K562 (cell line): ENCODE data around the gene NR1H3. TPM values are rescaled to one million over a fixed set of nuclear protein-coding genes. Genes with fewer than 3 reads are reported as not detected.
A peak's percentile ranks its signal among the peaks of the same experiment; 100 is the strongest.

Experiments used
- ATAC-seq: fragments of 200-7000 bp; cut with Tn5 transposase; 3 replicates; pipeline ENCODE4 v1.9.1; 2020; ENCODE audit warnings: moderate library complexity
- BruUV-seq: library from RNA; stranded (reverse); fragments of 400-500 nt; replicated peaks from 2 replicates; lab custom pipeline; 2021; lab: Mats Ljungman, UMichigan
- CTCF ChIA-PET: fragments of 300-600 bp; formaldehyde crosslinking; extraction: SDS; loops from one replicate; lab custom pipeline; 2021; ENCODE audit warnings: low intra/inter-chr PET ratio; lab: Yijun Ruan, JAX
- POLR2A ChIA-PET: fragments of 300-600, 350-650 bp; sonication (Branson Sonifier 250); formaldehyde crosslinking; extraction: SDS; loops from one replicate; lab custom pipeline; 2021; ENCODE audit warnings: antibody characterized with exemption, inconsistent platforms; lab: Yijun Ruan, JAX
- DNase-seq, 4 experiments: peaks; one replicate each; pipeline versions ENCODE4 v3.0.0 to v3.0.0-alpha.2; 2011 to 2018; ENCODE audit warnings: low spot score in 3 of 4, mixed read lengths in 3 of 4; ENCODE audit errors: extremely low read depth in 1 of 4
- FAIRE-seq: peaks from 2 replicates; lab custom pipeline; 2011; peaks lifted over from hg19 to GRCh38; lab: Jason Lieb, UNC
- H2AFZ ChIP-seq: 2 replicates; pipeline ENCODE4 v1.6.0; 2011; ENCODE audit warnings: low read depth, low read length, control low read depth, inconsistent platforms
- H3K27ac ChIP-seq: fragments of 200-600 bp; 3 replicates; pipeline ENCODE4 v1.8.0; 2011; ENCODE audit warnings: low read depth, mild to moderate bottlenecking, control low read depth, inconsistent platforms, low read length, moderate library complexity, mixed read lengths; ENCODE audit errors: extremely low read depth
- H3K27me3 ChIP-seq, 2 experiments: fragments of 300-600 bp in 1 of 2; 2 replicates in 1 of 2; 3 replicates in 1 of 2; pipeline versions ENCODE4 v1.6.0 to v1.8.0; 2011; ENCODE audit warnings: inconsistent platforms in 2 of 2, low read length in 2 of 2, mild to moderate bottlenecking in 1 of 2, mixed read lengths in 1 of 2, moderate library complexity in 1 of 2; ENCODE audit not compliant: control insufficient read depth in 2 of 2, insufficient read depth in 2 of 2
- H3K36me3 ChIP-seq: fragments of 300-600 bp; 3 replicates; pipeline ENCODE4 v1.8.0; 2011; ENCODE audit warnings: mild to moderate bottlenecking, low read length, inconsistent platforms; ENCODE audit not compliant: control insufficient read depth, insufficient read depth
- H3K4me1 ChIP-seq, 2 experiments: fragments of 200-600 bp in 1 of 2; replicated peaks in 1 of 2; 2 replicates in 1 of 2; 3 replicates in 1 of 2; pipeline versions ENCODE4 v1.5.1 to v1.8.0; 2011; ENCODE audit warnings: inconsistent platforms in 2 of 2, low read length in 2 of 2, mild to moderate bottlenecking in 1 of 2, mixed read lengths in 1 of 2, moderate library complexity in 1 of 2; ENCODE audit not compliant: control insufficient read depth in 2 of 2, insufficient read depth in 2 of 2
- H3K4me2 ChIP-seq: 2 replicates; pipeline ENCODE4 v1.6.1; 2011; ENCODE audit warnings: low read length, control low read depth, inconsistent platforms, mixed read lengths; ENCODE audit not compliant: insufficient read depth
- H3K4me3 ChIP-seq: fragments of 200-600 bp; sonication (generic), shearing (Covaris generic); 2 replicates; pipeline ENCODE4 v1.5.1; 2016; ENCODE audit warnings: control low read depth, inconsistent platforms
- H3K79me2 ChIP-seq: fragments of 200-600 bp; 3 replicates; pipeline ENCODE4 v1.8.0; 2011; ENCODE audit warnings: low read length, inconsistent platforms; ENCODE audit not compliant: control insufficient read depth, insufficient read depth
- H3K9ac ChIP-seq, 2 experiments: 2 replicates each; pipeline versions ENCODE4 v1.6.0 to v1.6.1; 2011; ENCODE audit warnings: low read depth in 2 of 2, low read length in 2 of 2, control low read depth in 1 of 2, inconsistent platforms in 1 of 2, mild to moderate bottlenecking in 1 of 2, mixed read lengths in 1 of 2; ENCODE audit not compliant: insufficient read depth in 1 of 2
- H3K9me1 ChIP-seq: one replicate; pipeline ENCODE4 v1.6.0; 2011; ENCODE audit warnings: inconsistent platforms, mild to moderate bottlenecking, low read length, moderate library complexity; ENCODE audit not compliant: control insufficient read depth, insufficient read depth
- H3K9me3 ChIP-seq: replicated peaks from 2 replicates; pipeline ENCODE4 v1.5.1; 2011; ENCODE audit warnings: low read depth, low read length, inconsistent platforms; ENCODE audit not compliant: control insufficient read depth, insufficient read depth
- H4K20me1 ChIP-seq: replicated peaks from 2 replicates; pipeline ENCODE4 v1.6.1; 2011; ENCODE audit warnings: low read length, inconsistent platforms, mixed read lengths; ENCODE audit not compliant: control insufficient read depth, insufficient read depth
- ELK3 ChIP-seq: fragments of 450-650 bp; formaldehyde crosslinking; IDR thresholded peaks from 2 replicates; pipeline ENCODE4 v1.4.0; 2020; ENCODE audit warnings: mild to moderate bottlenecking
- ETV5 ChIP-seq: sonication (generic); formaldehyde crosslinking; IDR thresholded peaks from 2 replicates; pipeline ENCODE4 v1.4.0; 2020; ENCODE audit warnings: low read depth, mild to moderate bottlenecking, missing genetic modification reagents
- HDAC8 ChIP-seq: fragments of 450-650 bp; IDR thresholded peaks from 2 replicates; pipeline ENCODE4 v1.6.1; 2016; ENCODE audit warnings: mild to moderate bottlenecking, missing genetic modification characterization, moderate library complexity, missing compliant biosample characterization
- JUNB ChIP-seq: fragments of 450-650 bp; formaldehyde crosslinking; conservative IDR thresholded peaks from 2 replicates; pipeline ENCODE4 v1.4.0; 2020; ENCODE audit warnings: mild to moderate bottlenecking
- POLR2H ChIP-seq: IDR thresholded peaks from 2 replicates; pipeline ENCODE4 v1.6.1; 2016; ENCODE audit warnings: missing genetic modification characterization, low read depth, mild to moderate bottlenecking, control low read depth, missing compliant biosample characterization, moderate library complexity
- RFX1 ChIP-seq: fragments of 450-650 bp; IDR thresholded peaks from 2 replicates; pipeline ENCODE4 v1.6.1; 2016; ENCODE audit warnings: mild to moderate bottlenecking, moderate library complexity
- TAF7 ChIP-seq: fragments of 450-650 bp; IDR thresholded peaks from 2 replicates; pipeline ENCODE4 v1.6.1; 2016; ENCODE audit warnings: missing genetic modification characterization, missing compliant biosample characterization
- TAF9B ChIP-seq: fragments of 450-650 bp; IDR thresholded peaks from 2 replicates; pipeline ENCODE4 v1.6.1; 2018; ENCODE audit warnings: mild to moderate bottlenecking; ENCODE audit not compliant: partially characterized antibody
- THAP7 ChIP-seq: fragments of 250-450 bp; sonication (Bioruptor Pico); IDR thresholded peaks from 2 replicates; pipeline ENCODE4 v1.5.0; 2021
- ZNF212 ChIP-seq: fragments of 450-650 bp; formaldehyde crosslinking; IDR thresholded peaks from 2 replicates; pipeline ENCODE4 v1.4.0; 2020; ENCODE audit warnings: mild to moderate bottlenecking
- ZNF253 ChIP-seq: fragments of 250-450 bp; sonication (Bioruptor Pico); conservative IDR thresholded peaks from 2 replicates; pipeline ENCODE4 v1.6.1; 2021; ENCODE audit warnings: mild to moderate bottlenecking
- ZZZ3 ChIP-seq: fragments of 450-650 bp; IDR thresholded peaks from 2 replicates; pipeline ENCODE4 v1.6.1; 2016; ENCODE audit warnings: antibody characterized with exemption, mild to moderate bottlenecking, moderate library complexity
- WGBS: fragments of 100-300 bp; shearing (Covaris generic); methylation state at CpG from one replicate; pipeline ENCODE4 v1.1.6; 2016; ENCODE audit warnings: low coverage, mixed read lengths; ENCODE audit not compliant: insufficient coverage; ENCODE audit errors: missing lambda C conversion rate; 5-methylcytosine and 5-hydroxymethylcytosine counted together
- in situ Hi-C: fragments of 300-500 bp; cut with MboI; formaldehyde crosslinking; loops from 4 replicates; pipeline ENCODE4 v1.15.0; 2018; ENCODE audit warnings: inconsistent platforms, mixed read lengths
- intact Hi-C: fragments of 100-400 bp; cut with micrococcal nuclease; formaldehyde crosslinking; loops from 2 replicates; pipeline ENCODE4 v1.14.2; 2022
- polyA plus RNA-seq, 8 experiments: library from polyadenylated mRNA; depleted of rRNA in 4 of 8; stranded (reverse) in 5 of 8; unstranded in 3 of 8; fragments of >200 nt; fragmentation: Nextera tagmentation in 2 of 8; fragmentation: Illumina TruSeq in 1 of 8; extraction: Ambion mirVana in 2 of 8; extraction: Trizol in 1 of 8; gene quantifications; 2 replicates each; pipeline versions ENCODE4 v1.2.1 to v1.2.3, GENCODE V29; 2011 to 2014; ENCODE audit warnings: inconsistent platforms in 1 of 8, missing spikeins in 1 of 8
- total RNA-seq, 7 experiments: library from RNA; depleted of rRNA in 6 of 7; stranded (reverse); fragments of >200 nt in 6 of 7; fragmentation: Illumina TruSeq in 2 of 7; extraction: Trizol in 2 of 7; gene quantifications; 2 replicates each; pipeline versions ENCODE4 v1.2.1 to v1.2.3, GENCODE V29; 2011 to 2021; ENCODE audit warnings: low replicate concordance in 1 of 7
- TF ChIP-seq, protein P1 (sequence below): IDR thresholded peaks from 3 replicates; pipeline ENCODE4 v1.6.1; 2011; ENCODE audit warnings: borderline replicate concordance, mild to moderate bottlenecking, moderate library complexity; ENCODE audit not compliant: insufficient read length; ENCODE audit errors: extremely low read depth
- TF ChIP-seq, protein P2 (sequence below): fragments of 450-650 bp; conservative IDR thresholded peaks from 2 replicates; pipeline ENCODE4 v1.6.1; 2016; ENCODE audit warnings: missing genetic modification characterization, low read depth, mild to moderate bottlenecking, missing compliant biosample characterization, moderate library complexity
- TF ChIP-seq, protein P3 (sequence below): fragments of 200-800 bp; sonication (Bioruptor generic); IDR thresholded peaks from 2 replicates; pipeline ENCODE4 v1.6.1; 2017; ENCODE audit warnings: missing genetic modification characterization, missing compliant biosample characterization

The NR1H3 gene
- total and polyA plus RNA-seq, 9 of the 15 experiments (the other 6 are each of a cell fraction or from before 2014, with no cell fraction given), result 8.2 to 26.0 (median 11.9) TPM

- H4K20me1 ChIP-seq, result peaks cover 26% of the 10 kb centered on the region
- POLR2A ChIA-PET, result interaction anchor here (0.5 to 2.2 kb wide), 3 partner anchors 13 to 399 kb away, joined by 3 to 9 read pairs (median 5); partner anchors contain the start of gene ACP2
- H3K9ac ChIP-seq, result peak within 1 kb of the TSS; percentile 80 to 98
- H3K9me3 ChIP-seq, result no peaks in the 10 kb centered on the region
- H3K79me2 ChIP-seq, result peaks cover 47% of the 10 kb centered on the region
- H3K27me3 ChIP-seq, result no peaks in the 10 kb centered on the region
- DNase-seq (peak; percentile 93 to 97 (median 96)), ATAC-seq (peak; percentile 89), FAIRE-seq (no peak)
- H3K9me1 ChIP-seq, result peaks cover 11% of the 10 kb centered on the region
- H3K27ac ChIP-seq, result peak within 1 kb of the TSS; percentile 91
- in situ Hi-C loops, result no loop called here
- H2AFZ ChIP-seq, result peak within 1 kb of the TSS; percentile 97
- under 1% methylated on average over 24 of the region's 57 CpGs for WGBS
- CTCF ChIA-PET, result interaction anchor here (0.8 kb wide), 1 partner anchor 13 kb away, joined by 3 read pairs; no protein-coding TSS in a partner anchor
- intact Hi-C loops, result loop anchor here (1.0 kb wide), 2 partner anchors 21 to 138 kb away; partner anchors contain the start of gene SLC39A13
- H3K4me3 ChIP-seq, result peak within 1 kb of the TSS; percentile 85
- no TSS peak for BruUV-seq
- peaks cover 51 to 56% of the 10 kb centered on the region in 2 experiments for H3K4me1 ChIP-seq
- peak within 1 kb of the TSS; percentile 96 for H3K4me2 ChIP-seq
- peaks cover 20% of the 10 kb centered on the region; the same call in 2 of the 3 replicates for H3K36me3 ChIP-seq
- TF ChIP-seq, protein P1, sequence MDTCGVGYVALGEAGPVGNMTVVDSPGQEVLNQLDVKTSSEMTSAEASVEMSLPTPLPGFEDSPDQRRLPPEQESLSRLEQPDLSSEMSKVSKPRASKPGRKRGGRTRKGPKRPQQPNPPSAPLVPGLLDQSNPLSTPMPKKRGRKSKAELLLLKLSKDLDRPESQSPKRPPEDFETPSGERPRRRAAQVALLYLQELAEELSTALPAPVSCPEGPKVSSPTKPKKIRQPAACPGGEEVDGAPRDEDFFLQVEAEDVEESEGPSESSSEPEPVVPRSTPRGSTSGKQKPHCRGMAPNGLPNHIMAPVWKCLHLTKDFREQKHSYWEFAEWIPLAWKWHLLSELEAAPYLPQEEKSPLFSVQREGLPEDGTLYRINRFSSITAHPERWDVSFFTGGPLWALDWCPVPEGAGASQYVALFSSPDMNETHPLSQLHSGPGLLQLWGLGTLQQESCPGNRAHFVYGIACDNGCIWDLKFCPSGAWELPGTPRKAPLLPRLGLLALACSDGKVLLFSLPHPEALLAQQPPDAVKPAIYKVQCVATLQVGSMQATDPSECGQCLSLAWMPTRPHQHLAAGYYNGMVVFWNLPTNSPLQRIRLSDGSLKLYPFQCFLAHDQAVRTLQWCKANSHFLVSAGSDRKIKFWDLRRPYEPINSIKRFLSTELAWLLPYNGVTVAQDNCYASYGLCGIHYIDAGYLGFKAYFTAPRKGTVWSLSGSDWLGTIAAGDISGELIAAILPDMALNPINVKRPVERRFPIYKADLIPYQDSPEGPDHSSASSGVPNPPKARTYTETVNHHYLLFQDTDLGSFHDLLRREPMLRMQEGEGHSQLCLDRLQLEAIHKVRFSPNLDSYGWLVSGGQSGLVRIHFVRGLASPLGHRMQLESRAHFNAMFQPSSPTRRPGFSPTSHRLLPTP, result no peak
- TF ChIP-seq, protein P2, sequence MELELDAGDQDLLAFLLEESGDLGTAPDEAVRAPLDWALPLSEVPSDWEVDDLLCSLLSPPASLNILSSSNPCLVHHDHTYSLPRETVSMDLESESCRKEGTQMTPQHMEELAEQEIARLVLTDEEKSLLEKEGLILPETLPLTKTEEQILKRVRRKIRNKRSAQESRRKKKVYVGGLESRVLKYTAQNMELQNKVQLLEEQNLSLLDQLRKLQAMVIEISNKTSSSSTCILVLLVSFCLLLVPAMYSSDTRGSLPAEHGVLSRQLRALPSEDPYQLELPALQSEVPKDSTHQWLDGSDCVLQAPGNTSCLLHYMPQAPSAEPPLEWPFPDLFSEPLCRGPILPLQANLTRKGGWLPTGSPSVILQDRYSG (tag), result no peak
- TF ChIP-seq ZZZ3 (no peak), TAF9B (no peak), JUNB (CRISPR knock-in tag) (no peak), ZNF253 (CRISPR knock-in tag) (no peak), RFX1 (no peak), TAF7 (tag) (no peak), ZNF212 (CRISPR knock-in tag) (no peak), THAP7 (CRISPR knock-in tag) (no peak), POLR2H (tag) (peak; percentile 63; the same call in 1 of the 2 replicates), HDAC8 (tag) (no peak), ETV5 (CRISPR knock-in tag) (no peak), ELK3 (no peak)
- TF ChIP-seq, protein P3, sequence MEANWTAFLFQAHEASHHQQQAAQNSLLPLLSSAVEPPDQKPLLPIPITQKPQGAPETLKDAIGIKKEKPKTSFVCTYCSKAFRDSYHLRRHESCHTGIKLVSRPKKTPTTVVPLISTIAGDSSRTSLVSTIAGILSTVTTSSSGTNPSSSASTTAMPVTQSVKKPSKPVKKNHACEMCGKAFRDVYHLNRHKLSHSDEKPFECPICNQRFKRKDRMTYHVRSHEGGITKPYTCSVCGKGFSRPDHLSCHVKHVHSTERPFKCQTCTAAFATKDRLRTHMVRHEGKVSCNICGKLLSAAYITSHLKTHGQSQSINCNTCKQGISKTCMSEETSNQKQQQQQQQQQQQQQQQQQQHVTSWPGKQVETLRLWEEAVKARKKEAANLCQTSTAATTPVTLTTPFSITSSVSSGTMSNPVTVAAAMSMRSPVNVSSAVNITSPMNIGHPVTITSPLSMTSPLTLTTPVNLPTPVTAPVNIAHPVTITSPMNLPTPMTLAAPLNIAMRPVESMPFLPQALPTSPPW (CRISPR knock-in tag), result peak; percentile 74
Observed at GRCh38 chr11:47269829-47270305, 12.1 kb downstream of the NR1H3 start, which contains the start of gene MADD. TSS of gene MADD (plus strand) at chr11:47270133.
